Glutamatergic neuron (in vitro differentiated cells): ENCODE data around the gene OR8I2. TPM values are rescaled to one million over a fixed set of nuclear protein-coding genes. Genes with fewer than 3 reads are reported as not detected.

ENCODE experiments used
- total RNA-seq: library from RNA; stranded (reverse); fragmentation: NEBNext Ultra II Directional; extraction: Animal tissue kit (Norgen Biotek cat#: 25700); gene quantifications from one replicate; pipeline ENCODE4 v1.2.1, GENCODE V29; 2021; ENCODE audit not compliant: unreplicated experiment

OR8I2 gene
- total RNA-seq, 1 donor from 2014 or later, result not detected

Other genes with a start within 250 kb of the OR8I2 start
- gene TRIM51, start 210.0 kb upstream of the OR8I2 start, total RNA-seq, result 0.37 TPM
- not detected for gene OR5W2, start 178.7 kb upstream of the OR8I2 start, total RNA-seq
- not detected for gene OR5I1, start 156.9 kb upstream of the OR8I2 start, total RNA-seq
- not detected for gene OR10AG1, start 123.4 kb upstream of the OR8I2 start, total RNA-seq
- not detected for gene OR5F1, start 98.7 kb upstream of the OR8I2 start, total RNA-seq
- not detected for gene OR5AS1, start 65.7 kb upstream of the OR8I2 start, total RNA-seq
- not detected for gene OR8H2, start 10.4 kb downstream of the OR8I2 start, total RNA-seq
- not detected for gene OR8H3, start 29.1 kb downstream of the OR8I2 start, total RNA-seq
- not detected for gene OR8J3, start 46.9 kb downstream of the OR8I2 start, total RNA-seq
- not detected for gene OR8K5, start 67.0 kb downstream of the OR8I2 start, total RNA-seq
- not detected for gene OR5J2, start 83.3 kb downstream of the OR8I2 start, total RNA-seq
- not detected for gene OR5T2, start 140.9 kb downstream of the OR8I2 start, total RNA-seq
- gene OR5T3, start 158.9 kb downstream of the OR8I2 start, total RNA-seq, result not detected
- gene OR5T1, start 180.8 kb downstream of the OR8I2 start, total RNA-seq, result not detected
- gene OR8H1, start 198.9 kb downstream of the OR8I2 start, total RNA-seq, result not detected
- gene OR8K3, start 221.8 kb downstream of the OR8I2 start, total RNA-seq, result not detected